ENCODE results near the gene CTRB1. TPM values are rescaled to one million over a fixed set of nuclear protein-coding genes. Genes with fewer than 3 reads are reported as not detected.

CTRB1 gene
- total and polyA plus RNA-seq, 2 of the 13 experiments (the other 11 are each of a cell fraction or from before 2014, with no cell fraction given), result not detected

DNA sequence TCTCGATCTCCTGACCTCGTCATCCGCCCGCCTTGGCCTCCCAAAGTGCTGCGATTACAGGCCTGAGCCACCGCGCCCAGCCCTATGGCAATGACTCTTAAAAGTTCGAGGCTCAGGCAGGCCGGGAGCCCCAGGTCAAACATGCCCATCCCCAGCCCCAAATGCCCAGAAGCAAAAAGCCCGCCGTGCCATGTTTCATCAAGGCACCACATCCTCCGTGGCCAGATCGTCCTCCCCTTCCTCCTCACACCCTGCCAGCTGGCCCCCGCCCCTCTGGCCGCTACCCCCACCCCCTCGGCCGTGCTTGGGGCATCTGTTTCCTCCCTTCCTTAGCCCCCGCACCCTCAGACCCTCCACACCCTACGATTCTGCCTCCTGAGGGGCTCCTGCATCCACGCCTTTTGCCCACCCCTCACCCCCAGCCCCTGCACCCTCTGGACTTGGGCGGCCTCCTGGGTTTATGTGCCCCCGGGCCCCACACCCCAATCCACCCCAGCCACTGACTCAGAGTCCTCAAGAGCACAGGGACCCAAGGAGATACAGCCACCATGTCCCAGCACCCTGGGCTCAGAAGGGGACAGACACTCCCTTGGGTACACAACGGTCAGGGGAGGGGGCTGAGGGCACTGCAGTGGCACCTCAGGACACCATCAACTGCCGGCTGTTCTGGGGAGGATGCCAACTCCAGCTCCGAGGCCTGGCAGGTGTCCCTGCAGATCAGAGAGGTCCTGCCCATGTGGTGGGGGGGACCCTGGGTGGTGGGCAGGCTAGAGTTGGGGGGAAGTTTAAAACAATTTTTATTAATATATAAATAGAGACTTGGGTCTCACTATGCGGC, 7.1 kb downstream of the CTRB1 start:
- DNase-seq (ENCODE audit: low spot score) (no peak), ATAC-seq (no peak), FAIRE-seq (no peak)
- peaks cover 10 to 19% of the 10 kb centered on the region in 2 experiments for H3K36me3 ChIP-seq (replicated peaks in 1 of 2; ENCODE audit: control insufficient read depth in 1 of 2, insufficient read depth in 2 of 2, low read length in 2 of 2)
- no peak overlapping the region for H3K4me2 ChIP-seq (ENCODE audit: low read depth, low read length)
- no peak overlapping the region for H3K9ac ChIP-seq (ENCODE audit: insufficient read depth, low read depth, low read length)
- H3K79me2 ChIP-seq (ENCODE audit: insufficient read depth, low read length), result no peaks in the 10 kb centered on the region
- intact Hi-C loops (cut with micrococcal nuclease; ENCODE audit: unreplicated experiment), result loop anchor here (2.0 kb wide), 1 partner anchor 19 kb away; the partner anchor contains the start of gene CTRB2
- no peak overlapping the region for H2AFZ ChIP-seq (ENCODE audit: low read length)
- no peaks in the 10 kb centered on the region for H4K20me1 ChIP-seq (ENCODE audit: insufficient read depth, low read length)
- peaks cover 10 to 22% of the 10 kb centered on the region in 2 experiments for H3K27me3 ChIP-seq (ENCODE audit: control insufficient read depth in 1 of 2, insufficient read depth in 2 of 2, low read length in 2 of 2)
- H3K4me3 ChIP-seq (replicated peaks in 1 of 3; ENCODE audit: insufficient read depth in 1 of 3, low read depth in 2 of 3, low read length in 3 of 3), result no peak overlapping the region
- WGBS (ENCODE audit: low lambda C conversion rate), result 56% methylated on average over 26 of the region's 26 CpGs
- no peak overlapping the region for H3K27ac ChIP-seq (ENCODE audit: extremely low read length, insufficient read depth, low read length)
- TF ChIP-seq AGO1 (IDR thresholded peaks at IDR 0.05; ENCODE audit: low read depth, low read length, poor library complexity, severe bottlenecking), result peak; percentile 15
- TF ChIP-seq, protein P1, sequence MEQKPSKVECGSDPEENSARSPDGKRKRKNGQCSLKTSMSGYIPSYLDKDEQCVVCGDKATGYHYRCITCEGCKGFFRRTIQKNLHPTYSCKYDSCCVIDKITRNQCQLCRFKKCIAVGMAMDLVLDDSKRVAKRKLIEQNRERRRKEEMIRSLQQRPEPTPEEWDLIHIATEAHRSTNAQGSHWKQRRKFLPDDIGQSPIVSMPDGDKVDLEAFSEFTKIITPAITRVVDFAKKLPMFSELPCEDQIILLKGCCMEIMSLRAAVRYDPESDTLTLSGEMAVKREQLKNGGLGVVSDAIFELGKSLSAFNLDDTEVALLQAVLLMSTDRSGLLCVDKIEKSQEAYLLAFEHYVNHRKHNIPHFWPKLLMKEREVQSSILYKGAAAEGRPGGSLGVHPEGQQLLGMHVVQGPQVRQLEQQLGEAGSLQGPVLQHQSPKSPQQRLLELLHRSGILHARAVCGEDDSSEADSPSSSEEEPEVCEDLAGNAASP (CRISPR knock-in tag; IDR thresholded peaks at IDR 0.05; ENCODE audit: borderline replicate concordance), result no peak
- no peak for TF ChIP-seq ZNF720 (CRISPR knock-in tag; IDR thresholded peaks at IDR 0.05)
- TF ChIP-seq ZNF510 (CRISPR knock-in tag; IDR thresholded peaks at IDR 0.05; ENCODE audit: low read depth), result no peak
- TF ChIP-seq, protein P2, sequence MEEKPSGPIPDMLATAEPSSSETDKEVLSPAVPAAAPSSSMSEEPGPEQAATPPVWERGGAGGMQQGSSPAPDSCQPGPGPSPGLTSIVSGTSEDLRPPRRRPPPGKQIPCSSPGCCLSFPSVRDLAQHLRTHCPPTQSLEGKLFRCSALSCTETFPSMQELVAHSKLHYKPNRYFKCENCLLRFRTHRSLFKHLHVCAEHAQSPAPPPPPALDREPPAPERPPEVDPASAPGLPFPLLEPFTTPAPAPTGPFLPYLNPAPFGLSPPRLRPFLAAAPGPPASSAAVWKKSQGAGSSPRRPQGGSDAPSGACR (CRISPR knock-in tag; IDR thresholded peaks at IDR 0.05), result no peak
- TF ChIP-seq, protein P3, sequence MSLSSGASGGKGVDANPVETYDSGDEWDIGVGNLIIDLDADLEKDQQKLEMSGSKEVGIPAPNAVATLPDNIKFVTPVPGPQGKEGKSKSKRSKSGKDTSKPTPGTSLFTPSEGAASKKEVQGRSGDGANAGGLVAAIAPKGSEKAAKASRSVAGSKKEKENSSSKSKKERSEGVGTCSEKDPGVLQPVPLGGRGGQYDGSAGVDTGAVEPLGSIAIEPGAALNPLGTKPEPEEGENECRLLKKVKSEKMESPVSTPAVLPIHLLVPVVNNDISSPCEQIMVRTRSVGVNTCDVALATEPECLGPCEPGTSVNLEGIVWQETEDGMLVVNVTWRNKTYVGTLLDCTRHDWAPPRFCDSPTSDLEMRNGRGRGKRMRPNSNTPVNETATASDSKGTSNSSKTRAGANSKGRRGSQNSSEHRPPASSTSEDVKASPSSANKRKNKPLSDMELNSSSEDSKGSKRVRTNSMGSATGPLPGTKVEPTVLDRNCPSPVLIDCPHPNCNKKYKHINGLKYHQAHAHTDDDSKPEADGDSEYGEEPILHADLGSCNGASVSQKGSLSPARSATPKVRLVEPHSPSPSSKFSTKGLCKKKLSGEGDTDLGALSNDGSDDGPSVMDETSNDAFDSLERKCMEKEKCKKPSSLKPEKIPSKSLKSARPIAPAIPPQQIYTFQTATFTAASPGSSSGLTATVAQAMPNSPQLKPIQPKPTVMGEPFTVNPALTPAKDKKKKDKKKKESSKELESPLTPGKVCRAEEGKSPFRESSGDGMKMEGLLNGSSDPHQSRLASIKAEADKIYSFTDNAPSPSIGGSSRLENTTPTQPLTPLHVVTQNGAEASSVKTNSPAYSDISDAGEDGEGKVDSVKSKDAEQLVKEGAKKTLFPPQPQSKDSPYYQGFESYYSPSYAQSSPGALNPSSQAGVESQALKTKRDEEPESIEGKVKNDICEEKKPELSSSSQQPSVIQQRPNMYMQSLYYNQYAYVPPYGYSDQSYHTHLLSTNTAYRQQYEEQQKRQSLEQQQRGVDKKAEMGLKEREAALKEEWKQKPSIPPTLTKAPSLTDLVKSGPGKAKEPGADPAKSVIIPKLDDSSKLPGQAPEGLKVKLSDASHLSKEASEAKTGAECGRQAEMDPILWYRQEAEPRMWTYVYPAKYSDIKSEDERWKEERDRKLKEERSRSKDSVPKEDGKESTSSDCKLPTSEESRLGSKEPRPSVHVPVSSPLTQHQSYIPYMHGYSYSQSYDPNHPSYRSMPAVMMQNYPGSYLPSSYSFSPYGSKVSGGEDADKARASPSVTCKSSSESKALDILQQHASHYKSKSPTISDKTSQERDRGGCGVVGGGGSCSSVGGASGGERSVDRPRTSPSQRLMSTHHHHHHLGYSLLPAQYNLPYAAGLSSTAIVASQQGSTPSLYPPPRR (CRISPR knock-in tag; IDR thresholded peaks at IDR 0.05; ENCODE audit: borderline replicate concordance), result no peak
- no peak for TF ChIP-seq ZFP90 (CRISPR knock-in tag; IDR thresholded peaks at IDR 0.05; ENCODE audit: borderline replicate concordance)
- no peak for TF ChIP-seq ZNF790 (CRISPR knock-in tag; IDR thresholded peaks at IDR 0.05; ENCODE audit: borderline replicate concordance)
- POLR2A ChIA-PET, result interaction anchor here (0.9 to 1.5 kb wide), 2 partner anchors 19 kb away, joined by 3 to 4 read pairs; partner anchors contain the start of gene CTRB2
- BruUV-seq (replicated peaks), result no TSS peak
- H3K4me1 ChIP-seq (ENCODE audit: insufficient read depth, low read length), result peaks cover 24% of the 10 kb centered on the region
- CTCF ChIA-PET (ENCODE audit: low intra/inter-chr PET ratio, low total read pairs), result no interaction called here
- no peaks in the 10 kb centered on the region for H3K9me3 ChIP-seq (ENCODE audit: low read length)
- in situ Hi-C loops (cut with HindIII; ENCODE audit: extremely low pct_ligation_motif_present, low pct_unique_long_range_greater_than_20kb), result no loop called here
